Epithelial cell of proximal tubule (primary cell): Measurements from ENCODE around the gene AGR2. TPM values are rescaled to one million over a fixed set of nuclear protein-coding genes. Genes with fewer than 3 reads are reported as not detected.
"Not testable (repeated sequence)": the region's sequence is repeated elsewhere in the genome, so short reads cannot be mapped to it uniquely, and the experiment has no call there.

Experiments used
- DNase-seq: peaks from one replicate; pipeline ENCODE4 v3.0.0-alpha.2; 2011; ENCODE audit warnings: low read depth
- H3K4me3 ChIP-seq: 2 replicates; pipeline ENCODE4 v1.5.1; 2011; ENCODE audit warnings: low read depth, mild to moderate bottlenecking, low read length
- CTCF ChIP-seq: conservative IDR thresholded peaks from 2 replicates; pipeline ENCODE4 v1.5.1; 2012; ENCODE audit warnings: low read depth, mild to moderate bottlenecking, low read length
- total RNA-seq: library from RNA; depleted of rRNA; stranded (reverse); fragments of >200 nt; gene quantifications from 2 replicates; pipeline ENCODE4 v1.2.3, GENCODE V29; 2015

The AGR2 gene
- total RNA-seq, result 11.9 and 29.4 TPM in 2 replicates

GRCh38 chr7:16804674-16805439 lies at the start of gene AGR2:
AGR2 (minus strand) TSS chr7:16804999; CDS start chr7:16801796, 3,203 bp downstream.
- peak within 1 kb of the TSS; percentile 2 for H3K4me3 ChIP-seq
- TF ChIP-seq CTCF, result no peak
- no peak for DNase-seq

GRCh38 chr7:16853189-16853588 lies 48.4 kb upstream of the AGR2 start:
- H3K4me3 ChIP-seq, DNase-seq: not testable (repeated sequence)

GRCh38 chr7:16851829-16852228 lies 47.0 kb upstream of the AGR2 start:
- DNase-seq, result no peak
- H3K4me3 ChIP-seq, result no peak overlapping the region
- no peak for TF ChIP-seq CTCF

GRCh38 chr7:16850614-16851466 lies 46.0 kb upstream of the AGR2 start:
- no peak overlapping the region for H3K4me3 ChIP-seq
- DNase-seq, result no peak
- no peak for TF ChIP-seq CTCF

- no peak for TF ChIP-seq CTCF
- H3K4me3 ChIP-seq, result no peak overlapping the region
- no peak for DNase-seq
Measured at GRCh38 chr7:16849296-16850148, 44.7 kb upstream of the AGR2 start.

- no peak for DNase-seq
- TF ChIP-seq CTCF, result no peak
- H3K4me3 ChIP-seq, result no peak overlapping the region
Measured at GRCh38 chr7:16847381-16847860, 42.6 kb upstream of the AGR2 start.

GRCh38 chr7:16846601-16847165 lies 41.9 kb upstream of the AGR2 start:
- DNase-seq, result no peak
- no peak for TF ChIP-seq CTCF
- H3K4me3 ChIP-seq, result no peak overlapping the region
